SK-N-SH treated with all-trans-retinoic acid at 6 μM for 48 hours (cell line): ENCODE data around the gene KCNC2.
A peak's percentile ranks its signal among the peaks of the same experiment; 100 is the strongest.

Experiments
- ATAC-seq: fragments of 200-7000 bp; cut with Tn5 transposase; 3 replicates; pipeline ENCODE4 v1.9.1; 2020; ENCODE audit warnings: mild to moderate bottlenecking, moderate library complexity
- BACH2 ChIP-seq: fragments of 250-450 bp; sonication (Bioruptor Pico); IDR thresholded peaks from 2 replicates; pipeline ENCODE4 v1.9.0; 2021; ENCODE audit warnings: mild to moderate bottlenecking, borderline replicate concordance
- CREB5 ChIP-seq: fragments of 250-450 bp; sonication (Bioruptor Pico); IDR thresholded peaks from 2 replicates; pipeline ENCODE4 v1.5.1; 2020; ENCODE audit warnings: low read depth, mild to moderate bottlenecking, moderate library complexity
- CSDC2 ChIP-seq: fragments of 250-450 bp; sonication (Bioruptor Pico); IDR thresholded peaks from 2 replicates; pipeline ENCODE4 v1.5.0; 2020; ENCODE audit warnings: mild to moderate bottlenecking, moderate library complexity
- CSRNP3 ChIP-seq: fragments of 250-450 bp; sonication (Bioruptor Pico); IDR thresholded peaks from 2 replicates; pipeline ENCODE4 v1.5.1; 2021; ENCODE audit warnings: mild to moderate bottlenecking, moderate library complexity
- ESRRG ChIP-seq: fragments of 250-450 bp; sonication (Bioruptor Pico); IDR thresholded peaks from 2 replicates; pipeline ENCODE4 v1.6.1; 2021; ENCODE audit warnings: mild to moderate bottlenecking
- ISL1 ChIP-seq: fragments of 250-450 bp; sonication (Bioruptor Pico); IDR thresholded peaks from 2 replicates; pipeline ENCODE4 v2.1.2; 2022; ENCODE audit warnings: mild to moderate bottlenecking, moderate library complexity
- OSR1 ChIP-seq: fragments of 250-450 bp; sonication (Bioruptor Pico); IDR thresholded peaks from 2 replicates; pipeline ENCODE4 v1.8.0; 2022; ENCODE audit warnings: moderate library complexity, mild to moderate bottlenecking, inconsistent platforms
- POU6F1 ChIP-seq: fragments of 250-450 bp; sonication (Bioruptor Pico); IDR thresholded peaks from 2 replicates; pipeline ENCODE4 v1.8.0; 2021; ENCODE audit warnings: low read depth, mild to moderate bottlenecking, moderate library complexity, borderline replicate concordance
- RARB ChIP-seq: fragments of 250-450 bp; sonication (Bioruptor Pico); IDR thresholded peaks from 2 replicates; pipeline ENCODE4 v1.8.0; 2021; ENCODE audit warnings: mild to moderate bottlenecking, moderate library complexity
- SNAI2 ChIP-seq: fragments of 250-450 bp; sonication (Bioruptor Pico); IDR thresholded peaks from 2 replicates; pipeline ENCODE4 v1.5.0; 2020; ENCODE audit warnings: mild to moderate bottlenecking, moderate library complexity
- TCF4 ChIP-seq: fragments of 250-450 bp; sonication (Bioruptor Pico); IDR thresholded peaks from 2 replicates; pipeline ENCODE4 v1.8.0; 2021; ENCODE audit warnings: mild to moderate bottlenecking, moderate library complexity, borderline replicate concordance
- TOX ChIP-seq: fragments of 250-450 bp; sonication (Bioruptor Pico); IDR thresholded peaks from 2 replicates; pipeline ENCODE4 v1.8.0; 2021; ENCODE audit warnings: mild to moderate bottlenecking, moderate library complexity, borderline replicate concordance
- ZC3H10 ChIP-seq: fragments of 250-450 bp; sonication (Bioruptor Pico); IDR thresholded peaks from 2 replicates; pipeline ENCODE4 v1.5.1; 2021; ENCODE audit warnings: mild to moderate bottlenecking, moderate library complexity
- ZFP3 ChIP-seq: fragments of 250-450 bp; sonication (Bioruptor Pico); IDR thresholded peaks from 2 replicates; pipeline ENCODE4 v1.5.0; 2020; ENCODE audit warnings: mild to moderate bottlenecking, moderate library complexity
- ZFP30 ChIP-seq: fragments of 450-650 bp; formaldehyde crosslinking; IDR thresholded peaks from 2 replicates; pipeline ENCODE4 v1.5.0; 2022; ENCODE audit warnings: mild to moderate bottlenecking, moderate library complexity
- ZNF565 ChIP-seq: fragments of 450-650 bp; formaldehyde crosslinking; conservative IDR thresholded peaks from 2 replicates; pipeline ENCODE4 v1.5.0; 2020; ENCODE audit warnings: low read depth, mild to moderate bottlenecking, moderate library complexity
- ZNF70 ChIP-seq: fragments of 450-650 bp; formaldehyde crosslinking; IDR thresholded peaks from 2 replicates; pipeline ENCODE4 v1.5.0; 2020; ENCODE audit warnings: mild to moderate bottlenecking, moderate library complexity
- ZNF8 ChIP-seq: fragments of 450-650 bp; formaldehyde crosslinking; IDR thresholded peaks from 2 replicates; pipeline ENCODE4 v1.5.0; 2020; ENCODE audit warnings: mild to moderate bottlenecking, moderate library complexity
- TF ChIP-seq, protein P1 (sequence below): fragments of 250-450 bp; sonication (Bioruptor Pico); IDR thresholded peaks from 2 replicates; pipeline ENCODE4 v1.8.0; 2020; ENCODE audit warnings: mild to moderate bottlenecking, moderate library complexity, borderline replicate concordance
- TF ChIP-seq, protein P2 (sequence below): fragments of 250-450 bp; sonication (Bioruptor Pico); IDR thresholded peaks from 2 replicates; pipeline ENCODE4 v1.5.0; 2020; ENCODE audit warnings: mild to moderate bottlenecking, moderate library complexity

Gene KCNC2

GRCh38 chr12:75183967-75184366 lies 25.7 kb downstream of the KCNC2 start:
- no peak for ATAC-seq
- TF ChIP-seq ZFP30 (CRISPR knock-in tag) (no peak), OSR1 (CRISPR knock-in tag) (no peak), CSRNP3 (CRISPR knock-in tag) (no peak), TOX (CRISPR knock-in tag) (no peak), ZNF8 (no peak), CSDC2 (no peak), TCF4 (CRISPR knock-in tag) (no peak), ESRRG (CRISPR knock-in tag) (no peak), ISL1 (CRISPR knock-in tag) (no peak)
- TF ChIP-seq, protein P1, sequence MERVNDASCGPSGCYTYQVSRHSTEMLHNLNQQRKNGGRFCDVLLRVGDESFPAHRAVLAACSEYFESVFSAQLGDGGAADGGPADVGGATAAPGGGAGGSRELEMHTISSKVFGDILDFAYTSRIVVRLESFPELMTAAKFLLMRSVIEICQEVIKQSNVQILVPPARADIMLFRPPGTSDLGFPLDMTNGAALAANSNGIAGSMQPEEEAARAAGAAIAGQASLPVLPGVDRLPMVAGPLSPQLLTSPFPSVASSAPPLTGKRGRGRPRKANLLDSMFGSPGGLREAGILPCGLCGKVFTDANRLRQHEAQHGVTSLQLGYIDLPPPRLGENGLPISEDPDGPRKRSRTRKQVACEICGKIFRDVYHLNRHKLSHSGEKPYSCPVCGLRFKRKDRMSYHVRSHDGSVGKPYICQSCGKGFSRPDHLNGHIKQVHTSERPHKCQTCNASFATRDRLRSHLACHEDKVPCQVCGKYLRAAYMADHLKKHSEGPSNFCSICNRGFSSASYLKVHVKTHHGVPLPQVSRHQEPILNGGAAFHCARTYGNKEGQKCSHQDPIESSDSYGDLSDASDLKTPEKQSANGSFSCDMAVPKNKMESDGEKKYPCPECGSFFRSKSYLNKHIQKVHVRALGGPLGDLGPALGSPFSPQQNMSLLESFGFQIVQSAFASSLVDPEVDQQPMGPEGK (CRISPR knock-in tag) = no peak
- TF ChIP-seq, all 23 proteins: peak for 0

DNA sequence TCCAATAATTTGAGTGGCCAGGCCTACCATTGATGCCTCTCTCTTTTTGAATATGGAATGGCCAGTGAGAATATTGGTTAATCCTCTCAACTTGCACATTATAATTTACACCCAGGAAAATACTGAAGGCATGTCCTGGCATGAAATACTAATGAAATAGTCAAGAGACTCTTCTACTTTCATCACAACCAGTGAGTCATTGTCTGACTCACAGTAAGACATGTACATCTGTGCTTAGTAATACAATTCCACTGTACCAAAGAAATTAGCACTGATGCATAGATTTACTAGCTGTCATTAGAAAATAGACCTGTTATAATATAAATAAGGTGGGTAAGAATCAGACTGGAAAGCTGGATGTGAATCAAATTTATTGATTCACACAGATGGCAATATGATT lies 31.6 kb downstream of the KCNC2 start:
- TF ChIP-seq ZC3H10 (CRISPR knock-in tag) = peak; percentile 12; the same call in 1 of the 2 replicates
- no peak for TF ChIP-seq ISL1 (CRISPR knock-in tag)
- TF ChIP-seq TOX (CRISPR knock-in tag) = peak; percentile 83; the same call in 1 of the 2 replicates
- TF ChIP-seq CSRNP3 (CRISPR knock-in tag) = no peak
- TF ChIP-seq, protein P1 (CRISPR knock-in tag) = no peak
- ATAC-seq = peak; percentile 95

GRCh38 chr12:75172611-75173010 lies 37.0 kb downstream of the KCNC2 start:
- TF ChIP-seq ZNF565 (CRISPR knock-in tag) (no peak), ZFP3 (CRISPR knock-in tag) (no peak), ZNF70 (CRISPR knock-in tag) (no peak), ISL1 (CRISPR knock-in tag) (no peak), ZC3H10 (CRISPR knock-in tag) (no peak), CSRNP3 (CRISPR knock-in tag) (no peak), POU6F1 (CRISPR knock-in tag) (no peak), TCF4 (CRISPR knock-in tag) (no peak), CREB5 (CRISPR knock-in tag) (no peak), RARB (CRISPR knock-in tag) (no peak), SNAI2 (CRISPR knock-in tag) (no peak), BACH2 (CRISPR knock-in tag) (no peak), CSDC2 (no peak), OSR1 (CRISPR knock-in tag) (no peak), ESRRG (CRISPR knock-in tag) (no peak)
- TF ChIP-seq, protein P2, sequence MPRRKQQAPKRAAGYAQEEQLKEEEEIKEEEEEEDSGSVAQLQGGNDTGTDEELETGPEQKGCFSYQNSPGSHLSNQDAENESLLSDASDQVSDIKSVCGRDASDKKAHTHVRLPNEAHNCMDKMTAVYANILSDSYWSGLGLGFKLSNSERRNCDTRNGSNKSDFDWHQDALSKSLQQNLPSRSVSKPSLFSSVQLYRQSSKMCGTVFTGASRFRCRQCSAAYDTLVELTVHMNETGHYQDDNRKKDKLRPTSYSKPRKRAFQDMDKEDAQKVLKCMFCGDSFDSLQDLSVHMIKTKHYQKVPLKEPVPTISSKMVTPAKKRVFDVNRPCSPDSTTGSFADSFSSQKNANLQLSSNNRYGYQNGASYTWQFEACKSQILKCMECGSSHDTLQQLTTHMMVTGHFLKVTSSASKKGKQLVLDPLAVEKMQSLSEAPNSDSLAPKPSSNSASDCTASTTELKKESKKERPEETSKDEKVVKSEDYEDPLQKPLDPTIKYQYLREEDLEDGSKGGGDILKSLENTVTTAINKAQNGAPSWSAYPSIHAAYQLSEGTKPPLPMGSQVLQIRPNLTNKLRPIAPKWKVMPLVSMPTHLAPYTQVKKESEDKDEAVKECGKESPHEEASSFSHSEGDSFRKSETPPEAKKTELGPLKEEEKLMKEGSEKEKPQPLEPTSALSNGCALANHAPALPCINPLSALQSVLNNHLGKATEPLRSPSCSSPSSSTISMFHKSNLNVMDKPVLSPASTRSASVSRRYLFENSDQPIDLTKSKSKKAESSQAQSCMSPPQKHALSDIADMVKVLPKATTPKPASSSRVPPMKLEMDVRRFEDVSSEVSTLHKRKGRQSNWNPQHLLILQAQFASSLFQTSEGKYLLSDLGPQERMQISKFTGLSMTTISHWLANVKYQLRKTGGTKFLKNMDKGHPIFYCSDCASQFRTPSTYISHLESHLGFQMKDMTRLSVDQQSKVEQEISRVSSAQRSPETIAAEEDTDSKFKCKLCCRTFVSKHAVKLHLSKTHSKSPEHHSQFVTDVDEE (CRISPR knock-in tag) = no peak

More at GRCh38 chr12:75172611-75173010, 37.0 kb downstream of the KCNC2 start:
- ATAC-seq = no peak
